Stomach (tissue), 4 donors: Measurements from ENCODE around the gene CMIP.

Source experiments
- CTCF ChIP-seq, 7 experiments: fragments of 450-650 bp in 4 of 7; fragments of 200-600 bp in 3 of 7; sonication (generic) in 3 of 7; IDR thresholded peaks; one replicate each; pipeline ENCODE4 v1.5.1; 2016 to 2019; ENCODE audit warnings: antibody characterized with exemption in 7 of 7, control low read depth in 2 of 7, mild to moderate bottlenecking in 1 of 7
- POLR2AphosphoS5 ChIP-seq, 3 donors: sonication (generic); formaldehyde crosslinking; IDR thresholded peaks; one replicate each; pipeline ENCODE4 v1.6.1; 2016; ENCODE audit warnings: antibody characterized with exemption in 3 of 3

GRCh38 chr16:81449899-81450608, 5.4 kb downstream of the CMIP start:
- TF ChIP-seq CTCF (IDR thresholded peaks at IDR 0.05) (no peak), POLR2AphosphoS5 (IDR thresholded peaks at IDR 0.05) (no peak)
